Upper lobe of left lung (tissue), 6 donors: ENCODE measurements around the gene ITPKB. TPM values are rescaled to one million over a fixed set of nuclear protein-coding genes. Genes with fewer than 3 reads are reported as not detected.

Experiments
- ATAC-seq, 2 donors: fragments of 200-7000 bp; cut with Tn5 transposase; one replicate each; pipeline ENCODE4 v1.9.1; 2022; ENCODE audit warnings: mild to moderate bottlenecking in 2 of 2, moderate library complexity in 2 of 2; ENCODE audit not compliant: low FRiP score in 2 of 2
- DNase-seq, 2 donors: peaks; one replicate each; pipeline ENCODE4 v3.0.0-alpha.2; 2019 to 2020
- H3K27ac ChIP-seq, 4 donors: fragments of 200-600 bp; sonication (generic); one replicate each; pipeline ENCODE4 v1.5.1; 2016 to 2019
- H3K27me3 ChIP-seq, 4 donors: fragments of 200-600 bp; sonication (generic); one replicate each; pipeline ENCODE4 v1.5.1; 2017 to 2019
- H3K36me3 ChIP-seq, 4 donors: fragments of 200-600 bp; sonication (generic); one replicate each; pipeline ENCODE4 v1.5.1; 2016 to 2019
- H3K4me1 ChIP-seq, 4 donors: fragments of 200-600 bp; sonication (generic); one replicate each; pipeline ENCODE4 v1.5.1; 2018 to 2019
- H3K4me3 ChIP-seq, 4 donors: fragments of 200-600 bp; sonication (generic); one replicate each; pipeline ENCODE4 v1.5.1; 2017 to 2019; ENCODE audit warnings: mild to moderate bottlenecking in 2 of 4, moderate library complexity in 1 of 4
- H3K9me3 ChIP-seq, 4 donors: fragments of 200-600 bp; sonication (generic); one replicate each; pipeline ENCODE4 v1.5.1; 2018 to 2019
- EP300 ChIP-seq, 4 donors: sonication (generic); formaldehyde crosslinking; IDR thresholded peaks; one replicate each; pipeline ENCODE4 v1.5.1; 2017; ENCODE audit warnings: antibody characterized with exemption in 4 of 4, control low read depth in 2 of 4
- POLR2A ChIP-seq, 4 donors: fragments of 450-650 bp; IDR thresholded peaks; one replicate each; pipeline ENCODE4 v1.5.1; 2016 to 2017; ENCODE audit warnings: antibody characterized with exemption in 4 of 4, mild to moderate bottlenecking in 2 of 4
- POLR2AphosphoS5 ChIP-seq, 2 donors: sonication (generic); formaldehyde crosslinking; IDR thresholded peaks; one replicate each; pipeline ENCODE4 v1.5.1; 2017; ENCODE audit warnings: antibody characterized with exemption in 2 of 2
- WGBS, 2 donors: methylation state at CpG; one replicate each; pipeline ENCODE4 v1.1.5; 2017 to 2018; 5-methylcytosine and 5-hydroxymethylcytosine counted together
- total RNA-seq, 6 donors: library from RNA; depleted of rRNA in 4 of 6; stranded (reverse); fragments of >200 nt in 4 of 6; gene quantifications; one replicate each; pipeline versions ENCODE4 v1.1.0 to v1.2.1, GENCODE V29; 2016 to 2021
- TF ChIP-seq, protein P1 (sequence below), 6 experiments: fragments of 450-650 bp in 4 of 6; fragments of 200-600 bp in 2 of 6; sonication (generic) in 2 of 6; IDR thresholded peaks; one replicate each; pipeline ENCODE4 v1.5.1; 2016 to 2019; ENCODE audit warnings: antibody characterized with exemption in 6 of 6
- donor health status: DM: no; HTN: no; CAD: no; lungs with moderate emphysema.
- donor health status: DM: no; HTN: yes; CAD: no; lungs with severe emphysema.

ITPKB gene
- total RNA-seq, 6 donors from 2014 or later: 19.8 to 62.9 (median 45.8) TPM

GRCh38 chr1:226708342-226708780, 30.7 kb downstream of the ITPKB start:
- no peaks in the 10 kb centered on the region for H3K27me3 ChIP-seq
- peaks cover 42 to 64% (median 51%) of the 10 kb centered on the region in 4 donors for H3K4me1 ChIP-seq
- peak in 1 of 2 donors; percentile 69 for ATAC-seq
- H3K9me3 ChIP-seq: no peaks in the 10 kb centered on the region
- H3K27ac ChIP-seq: peak overlapping the region; percentile 52 to 79 (median 59)
- DNase-seq: peak in 1 of 2 donors; percentile 48
- H3K4me3 ChIP-seq: no peak overlapping the region
- WGBS, 2 donors: 41 to 57% methylated on average over 6 of the region's 6 CpGs
- no peaks in the 10 kb centered on the region for H3K36me3 ChIP-seq
- TF ChIP-seq EP300 (IDR thresholded peaks at IDR 0.05) (peak in 1 of 4 donors; percentile 61), POLR2AphosphoS5 (IDR thresholded peaks at IDR 0.05) (no peak)

DNA sequence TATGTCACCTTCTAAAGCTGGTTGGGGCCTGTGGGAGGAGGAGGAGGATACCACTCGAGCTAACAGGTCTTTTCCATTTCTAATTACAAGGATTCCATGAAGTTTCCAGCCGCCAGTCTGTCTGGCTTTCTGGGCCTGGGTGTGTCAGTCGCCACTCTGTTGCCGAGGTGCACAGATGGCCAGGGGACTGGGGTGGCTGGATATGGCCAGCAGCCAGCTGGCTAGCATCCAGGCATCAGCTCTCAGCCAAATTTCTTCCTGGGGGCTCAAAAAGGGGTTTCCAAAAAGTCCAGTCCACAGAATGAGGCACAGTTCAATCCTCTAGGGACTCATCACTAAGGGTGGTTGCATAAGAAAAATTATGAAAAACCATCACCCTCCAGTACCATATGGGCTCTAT, 32.4 kb downstream of the ITPKB start:
- Histone ChIP-seq H3K4me1 (peaks cover 39 to 63% (median 48%) of the 10 kb centered on the region in 4 donors), H3K27ac (peak overlapping the region in 1 of 4 donors; percentile 25)

GRCh38 chr1:226704169-226704937, 34.7 kb downstream of the ITPKB start:
- WGBS, 2 donors: 80 to 85% methylated on average over 10 of the region's 10 CpGs
- Histone ChIP-seq H3K27me3 (no peaks in the 10 kb centered on the region), H3K9me3 (no peaks in the 10 kb centered on the region), H3K4me3 (no peak overlapping the region), H3K27ac (peak overlapping the region in 3 of 4 donors; percentile 94 to 99 (median 99)), H3K4me1 (peaks cover 27 to 42% (median 34%) of the 10 kb centered on the region in 4 donors), H3K36me3 (peaks cover 0 to under 1% (median 0%) of the 10 kb centered on the region in 4 donors)
- ATAC-seq (no peak), DNase-seq (no peak)
- TF ChIP-seq EP300 (IDR thresholded peaks at IDR 0.05) (no peak), POLR2AphosphoS5 (IDR thresholded peaks at IDR 0.05) (no peak), POLR2A (IDR thresholded peaks at IDR 0.05) (no peak)
- TF ChIP-seq, protein P1, sequence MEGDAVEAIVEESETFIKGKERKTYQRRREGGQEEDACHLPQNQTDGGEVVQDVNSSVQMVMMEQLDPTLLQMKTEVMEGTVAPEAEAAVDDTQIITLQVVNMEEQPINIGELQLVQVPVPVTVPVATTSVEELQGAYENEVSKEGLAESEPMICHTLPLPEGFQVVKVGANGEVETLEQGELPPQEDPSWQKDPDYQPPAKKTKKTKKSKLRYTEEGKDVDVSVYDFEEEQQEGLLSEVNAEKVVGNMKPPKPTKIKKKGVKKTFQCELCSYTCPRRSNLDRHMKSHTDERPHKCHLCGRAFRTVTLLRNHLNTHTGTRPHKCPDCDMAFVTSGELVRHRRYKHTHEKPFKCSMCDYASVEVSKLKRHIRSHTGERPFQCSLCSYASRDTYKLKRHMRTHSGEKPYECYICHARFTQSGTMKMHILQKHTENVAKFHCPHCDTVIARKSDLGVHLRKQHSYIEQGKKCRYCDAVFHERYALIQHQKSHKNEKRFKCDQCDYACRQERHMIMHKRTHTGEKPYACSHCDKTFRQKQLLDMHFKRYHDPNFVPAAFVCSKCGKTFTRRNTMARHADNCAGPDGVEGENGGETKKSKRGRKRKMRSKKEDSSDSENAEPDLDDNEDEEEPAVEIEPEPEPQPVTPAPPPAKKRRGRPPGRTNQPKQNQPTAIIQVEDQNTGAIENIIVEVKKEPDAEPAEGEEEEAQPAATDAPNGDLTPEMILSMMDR (IDR thresholded peaks at IDR 0.05): no peak

More for the DNA sequence above, 32.4 kb downstream of the ITPKB start:
- no peaks in the 10 kb centered on the region for H3K36me3 ChIP-seq
- DNase-seq: no peak
- TF ChIP-seq POLR2AphosphoS5 (IDR thresholded peaks at IDR 0.05) (no peak), EP300 (IDR thresholded peaks at IDR 0.05) (no peak), POLR2A (IDR thresholded peaks at IDR 0.05) (no peak)
- TF ChIP-seq, protein P1 (IDR thresholded peaks at IDR 0.05): no peak
- WGBS, 2 donors: 74 to 78% methylated on average over 4 of the region's 4 CpGs
- no peaks in the 10 kb centered on the region for H3K27me3 ChIP-seq
- no peak for ATAC-seq
- no peak overlapping the region for H3K4me3 ChIP-seq
- no peaks in the 10 kb centered on the region for H3K9me3 ChIP-seq

DNA sequence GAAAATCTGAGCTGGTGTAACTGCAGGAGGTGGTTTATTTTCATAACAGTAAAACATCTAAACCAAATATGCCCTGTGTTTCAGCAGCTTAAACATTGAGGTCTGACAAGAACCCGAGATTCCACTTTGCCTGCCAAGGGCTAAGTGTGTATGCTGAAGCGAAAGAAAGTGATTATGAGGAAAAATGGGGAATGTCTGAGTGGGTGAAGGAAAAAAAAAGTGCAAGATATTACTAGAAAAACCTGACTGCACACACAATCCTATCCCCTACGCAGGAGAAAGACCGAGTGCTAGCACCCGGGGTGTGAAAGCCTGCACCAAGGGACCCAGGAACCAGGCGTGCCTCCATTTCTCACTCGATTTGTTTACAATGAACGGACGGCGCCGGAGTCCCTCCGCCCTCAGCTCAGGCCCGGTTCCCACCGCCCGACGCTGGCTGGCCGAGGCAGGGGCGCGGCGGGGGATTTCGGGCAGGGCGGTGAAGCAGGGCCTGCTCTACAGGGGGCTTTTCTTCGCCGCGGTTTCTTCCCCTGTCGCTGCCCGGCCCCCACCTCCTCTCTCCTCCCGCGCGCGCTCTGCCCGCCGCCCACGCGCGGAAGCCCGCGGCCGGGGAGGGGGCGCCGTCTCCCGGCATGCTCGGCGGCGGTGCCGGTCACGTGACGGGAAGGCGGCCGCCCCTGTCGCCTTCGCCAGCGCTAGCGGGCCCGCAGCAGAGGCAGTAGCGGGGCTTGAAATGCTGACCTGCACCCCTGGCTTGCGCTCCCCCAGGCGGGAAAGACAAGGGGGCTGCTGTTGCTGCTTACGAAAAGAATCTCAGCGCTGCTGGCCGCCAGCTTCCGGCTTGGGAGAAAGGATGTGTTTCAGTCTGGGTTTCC, 35.9 kb downstream of the ITPKB start:
- Histone ChIP-seq H3K9me3 (no peaks in the 10 kb centered on the region), H3K4me1 (peaks cover 19 to 36% (median 22%) of the 10 kb centered on the region in 4 donors), H3K27me3 (no peaks in the 10 kb centered on the region), H3K4me3 (peak overlapping the region; percentile 49 to 79 (median 64)), H3K27ac (peak overlapping the region; percentile 94 to 99 (median 98)), H3K36me3 (peaks cover 0 to 7% (median 2%) of the 10 kb centered on the region in 4 donors)
- WGBS, 2 donors: 1% methylated on average over 27 to 48 of the region's 62 CpGs
- peak; percentile 82 to 96 for DNase-seq
- peak; percentile 85 to 96 for ATAC-seq
- TF ChIP-seq POLR2A (IDR thresholded peaks at IDR 0.05): peak in 3 of 4 donors; percentile 83 to 96 (median 84)
- TF ChIP-seq, protein P1 (IDR thresholded peaks at IDR 0.05): peak in 3 of 6 experiments; percentile 27 to 32 (median 32)
- TF ChIP-seq EP300 (IDR thresholded peaks at IDR 0.05): peak in 2 of 4 donors; percentile 23 to 44
- peak; percentile 77 to 93 for TF ChIP-seq POLR2AphosphoS5 (IDR thresholded peaks at IDR 0.05)
